Loucy (cell line): ENCODE measurements around the gene PLEKHS1.

Experiments used
- H2AFZ ChIP-seq: fragments of 200-600 bp; sonication (generic); 2 replicates; pipeline ENCODE4 v1.6.0; 2016; ENCODE audit warnings: antibody characterized with exemption, mild to moderate bottlenecking, low read length, moderate library complexity
- H3F3A ChIP-seq: fragments of 200-600 bp; 2 replicates; pipeline ENCODE4 v1.6.0; 2016; ENCODE audit warnings: antibody characterized with exemption, low read depth, mild to moderate bottlenecking
- H3K27me3 ChIP-seq: fragments of 200-600 bp; sonication (generic); 2 replicates; pipeline ENCODE4 v1.6.1; 2014; ENCODE audit warnings: low read length, mild to moderate bottlenecking; ENCODE audit not compliant: insufficient read depth, poor library complexity, severe bottlenecking
- H3K36me3 ChIP-seq: fragments of 200-600 bp; sonication (generic); 2 replicates; pipeline ENCODE4 v1.6.1; 2016; ENCODE audit warnings: low read length; ENCODE audit not compliant: insufficient read depth
- H3K4me1 ChIP-seq: fragments of 200-600 bp; sonication (generic); 2 replicates; pipeline ENCODE4 v1.5.1; 2014; ENCODE audit warnings: low read length, mild to moderate bottlenecking; ENCODE audit not compliant: insufficient read depth, poor library complexity, severe bottlenecking
- H3K4me2 ChIP-seq: fragments of 200-600 bp; sonication (generic); 2 replicates; pipeline ENCODE4 v1.6.0; 2014; ENCODE audit warnings: antibody characterized with exemption, low read length, low read depth, mild to moderate bottlenecking; ENCODE audit not compliant: poor library complexity, severe bottlenecking
- H3K4me3 ChIP-seq: fragments of 200-600 bp; sonication (generic); 2 replicates; pipeline ENCODE4 v1.5.1; 2014; ENCODE audit warnings: low read length, mild to moderate bottlenecking, mixed read lengths; ENCODE audit not compliant: poor library complexity, severe bottlenecking
- H3K79me2 ChIP-seq: fragments of 200-600 bp; sonication (generic); 2 replicates; pipeline ENCODE4 v1.6.1; 2014; ENCODE audit warnings: low read length; ENCODE audit not compliant: insufficient read depth
- H3K9ac ChIP-seq: fragments of 200-600 bp; sonication (generic); 2 replicates; pipeline ENCODE4 v1.6.0; 2014; ENCODE audit warnings: mild to moderate bottlenecking, low read depth, low read length, moderate library complexity; ENCODE audit not compliant: poor library complexity, severe bottlenecking
- H3K9me2 ChIP-seq: fragments of 200-600 bp; sonication (generic); replicated peaks from 2 replicates; pipeline ENCODE4 v1.6.1; 2016; ENCODE audit warnings: low read depth, low read length, mixed read lengths
- H3K9me3 ChIP-seq: fragments of 200-600 bp; sonication (generic); 2 replicates; pipeline ENCODE4 v1.6.1; 2014; ENCODE audit warnings: mild to moderate bottlenecking, antibody characterized with exemption, low read length, low read depth; ENCODE audit not compliant: insufficient read depth
- H4K20me1 ChIP-seq: fragments of 200-600 bp; sonication (generic); 2 replicates; pipeline ENCODE4 v1.6.0; 2014; ENCODE audit warnings: antibody characterized with exemption, low read length, mild to moderate bottlenecking; ENCODE audit not compliant: insufficient read depth, poor library complexity, severe bottlenecking
- EZH2phosphoT487 ChIP-seq: fragments of 200-600 bp; IDR thresholded peaks from 2 replicates; pipeline ENCODE4 v1.6.1; 2018; ENCODE audit warnings: antibody characterized with exemption, mild to moderate bottlenecking, moderate library complexity, borderline replicate concordance
- TF ChIP-seq, protein P1 (sequence below): fragments of 200-600 bp; sonication (generic); conservative IDR thresholded peaks from 2 replicates; pipeline ENCODE4 v1.5.1; 2014; ENCODE audit warnings: mild to moderate bottlenecking, antibody characterized with exemption, low read length

The PLEKHS1 gene

GRCh38 chr10:113751181-113751732 lies at the start of gene PLEKHS1:
Gene PLEKHS1 (plus strand): TSS chr10:113751682. CDS start chr10:113755278, 3,596 bp downstream.
- H3K4me1 ChIP-seq = no peaks in the 10 kb centered on the region
- no peaks in the 10 kb centered on the region for H4K20me1 ChIP-seq
- H2AFZ ChIP-seq = no peak within 1 kb of the TSS
- no peaks in the 10 kb centered on the region for H3F3A ChIP-seq
- H3K4me3 ChIP-seq = no peak within 1 kb of the TSS
- no peak for TF ChIP-seq EZH2phosphoT487
- TF ChIP-seq, protein P1, sequence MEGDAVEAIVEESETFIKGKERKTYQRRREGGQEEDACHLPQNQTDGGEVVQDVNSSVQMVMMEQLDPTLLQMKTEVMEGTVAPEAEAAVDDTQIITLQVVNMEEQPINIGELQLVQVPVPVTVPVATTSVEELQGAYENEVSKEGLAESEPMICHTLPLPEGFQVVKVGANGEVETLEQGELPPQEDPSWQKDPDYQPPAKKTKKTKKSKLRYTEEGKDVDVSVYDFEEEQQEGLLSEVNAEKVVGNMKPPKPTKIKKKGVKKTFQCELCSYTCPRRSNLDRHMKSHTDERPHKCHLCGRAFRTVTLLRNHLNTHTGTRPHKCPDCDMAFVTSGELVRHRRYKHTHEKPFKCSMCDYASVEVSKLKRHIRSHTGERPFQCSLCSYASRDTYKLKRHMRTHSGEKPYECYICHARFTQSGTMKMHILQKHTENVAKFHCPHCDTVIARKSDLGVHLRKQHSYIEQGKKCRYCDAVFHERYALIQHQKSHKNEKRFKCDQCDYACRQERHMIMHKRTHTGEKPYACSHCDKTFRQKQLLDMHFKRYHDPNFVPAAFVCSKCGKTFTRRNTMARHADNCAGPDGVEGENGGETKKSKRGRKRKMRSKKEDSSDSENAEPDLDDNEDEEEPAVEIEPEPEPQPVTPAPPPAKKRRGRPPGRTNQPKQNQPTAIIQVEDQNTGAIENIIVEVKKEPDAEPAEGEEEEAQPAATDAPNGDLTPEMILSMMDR = no peak
- no peak within 1 kb of the TSS for H3K9ac ChIP-seq
- H3K79me2 ChIP-seq = no peaks in the 10 kb centered on the region
- no peaks in the 10 kb centered on the region for H3K9me2 ChIP-seq
- H3K27me3 ChIP-seq = no peaks in the 10 kb centered on the region
- no peaks in the 10 kb centered on the region for H3K36me3 ChIP-seq
- H3K9me3 ChIP-seq = no peaks in the 10 kb centered on the region
- no peak within 1 kb of the TSS for H3K4me2 ChIP-seq

DNA sequence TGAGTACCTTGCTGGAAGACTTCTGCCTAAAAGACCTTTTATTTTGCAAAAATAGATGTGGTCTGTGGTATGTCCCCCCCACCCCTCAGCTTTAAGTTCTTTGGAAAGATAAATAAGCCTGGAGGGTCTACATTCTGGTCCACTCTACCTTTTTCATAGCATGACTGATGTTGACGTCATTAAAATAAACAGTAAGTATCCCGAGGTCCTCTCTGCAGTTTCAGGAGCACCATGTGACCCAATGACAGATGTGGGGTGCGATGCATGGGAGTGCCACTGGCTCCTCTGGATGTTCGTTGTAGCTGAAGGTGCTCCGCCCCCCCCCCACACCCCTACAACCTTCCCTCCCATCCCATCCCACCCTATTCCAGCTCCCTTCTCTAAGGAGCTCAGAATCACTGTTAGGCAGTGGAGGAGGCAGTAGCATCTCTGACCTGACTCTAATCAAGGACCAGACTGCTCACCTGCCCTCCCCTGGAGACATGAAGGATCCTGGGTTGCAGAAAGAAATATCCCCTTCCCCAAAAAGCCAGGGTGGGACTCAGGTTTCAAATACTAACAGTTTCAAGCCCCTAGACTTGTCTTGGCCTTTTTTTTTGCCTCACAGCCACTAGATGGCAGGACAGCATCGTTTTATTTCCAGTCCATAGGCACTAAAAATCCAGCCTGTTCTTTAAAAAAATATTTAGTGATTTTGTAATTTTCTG lies 46.7 kb upstream of the PLEKHS1 start:
- Histone ChIP-seq H3K4me1 (peaks cover 20% of the 10 kb centered on the region), H3K79me2 (peaks cover 10% of the 10 kb centered on the region; the same call in 1 of the 2 replicates), H3K27me3 (no peaks in the 10 kb centered on the region), H3K4me3 (no peak overlapping the region), H3F3A (0 out of 2 replicates have a peak, but pooled peaks cover 3% of the 10 kb centered on the region), H3K9me2 (no peaks in the 10 kb centered on the region), H2AFZ (no peak overlapping the region), H3K9me3 (no peaks in the 10 kb centered on the region), H3K9ac (no peak overlapping the region), H4K20me1 (no peaks in the 10 kb centered on the region), H3K36me3 (peaks cover 35% of the 10 kb centered on the region; the same call in 1 of the 2 replicates), H3K4me2 (no peak overlapping the region)
- TF ChIP-seq, protein P1 = peak; percentile 82
- no peak for TF ChIP-seq EZH2phosphoT487

GRCh38 chr10:113705344-113705652 lies 46.2 kb upstream of the PLEKHS1 start:
- no peak overlapping the region for H3K9ac ChIP-seq
- H3F3A ChIP-seq = 0 out of 2 replicates have a peak, but pooled peaks cover 3% of the 10 kb centered on the region
- H3K27me3 ChIP-seq = no peaks in the 10 kb centered on the region
- H3K4me1 ChIP-seq = peaks cover 26% of the 10 kb centered on the region
- H3K79me2 ChIP-seq = peaks cover 10% of the 10 kb centered on the region; the same call in 1 of the 2 replicates
- TF ChIP-seq EZH2phosphoT487 = no peak
- TF ChIP-seq, protein P1 = no peak
- no peaks in the 10 kb centered on the region for H3K9me2 ChIP-seq
- no peaks in the 10 kb centered on the region for H4K20me1 ChIP-seq
- no peaks in the 10 kb centered on the region for H3K9me3 ChIP-seq
- H3K36me3 ChIP-seq = peaks cover 30% of the 10 kb centered on the region; the same call in 1 of the 2 replicates
- H2AFZ ChIP-seq = no peak overlapping the region
- H3K4me3 ChIP-seq = no peak overlapping the region
- no peak overlapping the region for H3K4me2 ChIP-seq
